ENCODE results near the gene KCNK7. TPM values are rescaled to one million over a fixed set of nuclear protein-coding genes. Genes with fewer than 3 reads are reported as not detected.

Gene KCNK7
- total RNA-seq, 1 experiment from 2014 or later, result 0.58 TPM

DNA sequence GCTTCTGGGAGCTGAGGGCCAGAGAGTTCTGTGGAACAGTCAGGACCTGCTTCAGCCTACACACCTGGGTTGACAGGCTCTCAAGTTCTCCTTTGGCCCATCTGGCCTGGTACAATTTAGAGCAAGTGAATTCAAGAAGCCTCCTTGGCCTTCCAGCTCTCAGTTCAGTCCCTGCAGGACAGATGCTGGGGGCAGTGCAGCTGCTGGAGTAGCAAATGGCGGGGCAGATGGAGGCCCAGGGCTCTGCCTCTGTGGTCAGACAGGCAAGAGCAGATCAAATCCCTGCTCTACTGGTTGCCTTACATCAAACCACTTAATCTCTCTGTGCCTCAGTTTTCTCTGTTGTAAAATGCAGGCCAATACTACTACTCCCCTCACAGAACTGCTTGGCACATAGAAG lies 8.7 kb upstream of the KCNK7 start:
- no peaks in the 10 kb centered on the region for H3K27me3 ChIP-seq (ENCODE audit: low read length)
- no peaks in the 10 kb centered on the region for H3F3A ChIP-seq (ENCODE audit: low read length, unreplicated experiment)
- H3K27ac ChIP-seq (ENCODE audit: low read length), result no peak overlapping the region
- ATAC-seq, result no peak
- no peak overlapping the region for H3K4me3 ChIP-seq (ENCODE audit: low read length)
- no peaks in the 10 kb centered on the region for H3K79me2 ChIP-seq (ENCODE audit: low read length)
- BruUV-seq (replicated peaks), result no TSS peak
- TF ChIP-seq CTCF (conservative IDR thresholded peaks at IDR 0.05; ENCODE audit: low read depth, low read length), result no peak
- no peak for TF ChIP-seq EZH2 (IDR thresholded peaks at IDR 0.05; ENCODE audit: low read length, unreplicated experiment)
- TF ChIP-seq EZH2phosphoT487 (IDR thresholded peaks at IDR 0.05; ENCODE audit: borderline replicate concordance, low read length), result no peak
- H3K36me3 ChIP-seq (ENCODE audit: low read depth, low read length), result peaks cover 17% of the 10 kb centered on the region
- H4K20me1 ChIP-seq (ENCODE audit: low read length), result no peaks in the 10 kb centered on the region
- no peaks in the 10 kb centered on the region for H3K4me1 ChIP-seq (ENCODE audit: insufficient read depth, low read length)
- no peaks in the 10 kb centered on the region for H3K9me3 ChIP-seq (ENCODE audit: low read length)
- ChIA-PET POLR2A (ENCODE audit: unreplicated experiment) (no interaction called here), CTCF (interaction anchor here (0.6 kb wide), 1 partner anchor 12 kb away, joined by 8 read pairs; no protein-coding TSS in a partner anchor)
- no peak for DNase-seq
- intact Hi-C loops (cut with micrococcal nuclease), result no loop called here
- H3K9ac ChIP-seq (ENCODE audit: low read length), result no peak overlapping the region
- no peaks in the 10 kb centered on the region for H3K9me2 ChIP-seq (replicated peaks; ENCODE audit: low read length)
- H3K4me2 ChIP-seq (ENCODE audit: low read length), result no peak overlapping the region
- no peak overlapping the region for H2AFZ ChIP-seq (ENCODE audit: low read length)

DNA sequence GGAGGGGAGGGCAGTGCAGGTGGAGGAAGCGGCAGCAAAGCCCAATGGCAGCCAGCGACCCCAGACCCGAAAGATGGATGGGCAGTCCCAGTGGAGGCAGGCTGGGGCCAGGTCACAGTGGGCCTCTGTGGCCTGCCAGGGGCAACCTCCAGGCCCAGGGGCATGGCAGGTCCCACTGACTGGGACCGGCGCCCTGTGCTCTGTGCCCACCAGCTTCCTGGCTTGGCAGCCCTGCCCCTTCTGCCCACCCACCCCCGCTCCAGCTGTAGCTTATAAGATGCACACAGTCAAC lies 4.3 kb upstream of the KCNK7 start:
- Histone ChIP-seq H3K27ac (ENCODE audit: low read length) (no peak overlapping the region), H3K9ac (ENCODE audit: low read length) (no peak overlapping the region), H3K27me3 (ENCODE audit: low read length) (no peaks in the 10 kb centered on the region), H3F3A (ENCODE audit: low read length, unreplicated experiment) (no peaks in the 10 kb centered on the region), H3K36me3 (ENCODE audit: low read depth, low read length) (peaks cover 15% of the 10 kb centered on the region), H3K4me3 (ENCODE audit: low read length) (no peak overlapping the region), H3K79me2 (ENCODE audit: low read length) (no peaks in the 10 kb centered on the region), H2AFZ (ENCODE audit: low read length) (no peak overlapping the region), H3K9me2 (replicated peaks; ENCODE audit: low read length) (no peaks in the 10 kb centered on the region), H3K4me2 (ENCODE audit: low read length) (no peak overlapping the region), H3K4me1 (ENCODE audit: insufficient read depth, low read length) (no peaks in the 10 kb centered on the region), H4K20me1 (ENCODE audit: low read length) (no peaks in the 10 kb centered on the region), H3K9me3 (ENCODE audit: low read length) (no peaks in the 10 kb centered on the region)
- no TSS peak for BruUV-seq (replicated peaks)
- ATAC-seq (no peak), DNase-seq (no peak)
- ChIA-PET CTCF (no interaction called here), POLR2A (ENCODE audit: unreplicated experiment) (no interaction called here)
- TF ChIP-seq EZH2phosphoT487 (IDR thresholded peaks at IDR 0.05; ENCODE audit: borderline replicate concordance, low read length) (no peak), EZH2 (IDR thresholded peaks at IDR 0.05; ENCODE audit: low read length, unreplicated experiment) (no peak), CTCF (conservative IDR thresholded peaks at IDR 0.05; ENCODE audit: low read depth, low read length) (no peak)
- intact Hi-C loops (cut with micrococcal nuclease), result no loop called here

- POLR2A ChIA-PET (ENCODE audit: unreplicated experiment), result no interaction called here
- H3K79me2 ChIP-seq (ENCODE audit: low read length), result no peaks in the 10 kb centered on the region
- H4K20me1 ChIP-seq (ENCODE audit: low read length), result no peaks in the 10 kb centered on the region
- BruUV-seq (replicated peaks), result no TSS peak
- H3K4me2 ChIP-seq (ENCODE audit: low read length), result no peak overlapping the region
- no peaks in the 10 kb centered on the region for H3K9me2 ChIP-seq (replicated peaks; ENCODE audit: low read length)
- CTCF ChIA-PET, result no interaction called here
- DNase-seq, result no peak
- H3K27me3 ChIP-seq (ENCODE audit: low read length), result no peaks in the 10 kb centered on the region
- H3K36me3 ChIP-seq (ENCODE audit: low read depth, low read length), result peaks cover 12% of the 10 kb centered on the region; the same call in 1 of the 2 replicates
- H3F3A ChIP-seq (ENCODE audit: low read length, unreplicated experiment), result no peaks in the 10 kb centered on the region
- no peak for TF ChIP-seq CTCF (conservative IDR thresholded peaks at IDR 0.05; ENCODE audit: low read depth, low read length)
- TF ChIP-seq EZH2 (IDR thresholded peaks at IDR 0.05; ENCODE audit: low read length, unreplicated experiment), result no peak
- no peak for TF ChIP-seq EZH2phosphoT487 (IDR thresholded peaks at IDR 0.05; ENCODE audit: borderline replicate concordance, low read length)
- H3K27ac ChIP-seq (ENCODE audit: low read length), result no peak overlapping the region
- H2AFZ ChIP-seq (ENCODE audit: low read length), result no peak overlapping the region
- ATAC-seq, result no peak
- H3K4me3 ChIP-seq (ENCODE audit: low read length), result no peak overlapping the region
- H3K9ac ChIP-seq (ENCODE audit: low read length), result no peak overlapping the region
- H3K4me1 ChIP-seq (ENCODE audit: insufficient read depth, low read length), result no peaks in the 10 kb centered on the region
- intact Hi-C loops (cut with micrococcal nuclease), result no loop called here
- H3K9me3 ChIP-seq (ENCODE audit: low read length), result no peaks in the 10 kb centered on the region
Observed at GRCh38 chr11:65599216-65599954, 3.8 kb upstream of the KCNK7 start.
